Nephron (organoid): ENCODE results near the gene ALOX15.
"Not testable (repeated sequence)": the region's sequence is repeated elsewhere in the genome, so short reads cannot be mapped to it uniquely, and the experiment has no call there.

Source experiments
- H3K27ac Mint-ChIP-seq, 3 experiments: 2 replicates each; pipeline ENCODE4 v1.8.0; 2020; ENCODE audit warnings: mixed read lengths in 3 of 3, mild to moderate bottlenecking in 2 of 3, moderate library complexity in 1 of 3
- H3K27me3 Mint-ChIP-seq: 2 replicates; pipeline ENCODE4 v1.8.0; 2021; ENCODE audit warnings: low read depth, mild to moderate bottlenecking, moderate library complexity, mixed read lengths
- H3K36me3 Mint-ChIP-seq: 2 replicates; pipeline ENCODE4 v1.8.0; 2020; ENCODE audit warnings: low read depth, mixed read lengths
- H3K4me1 Mint-ChIP-seq: 2 replicates; pipeline ENCODE4 v1.8.0; 2020; ENCODE audit warnings: mixed read lengths
- H3K4me3 Mint-ChIP-seq, 3 experiments: 2 replicates each; pipeline ENCODE4 v1.8.0; 2020; ENCODE audit warnings: mild to moderate bottlenecking in 3 of 3, mixed read lengths in 3 of 3, moderate library complexity in 2 of 3
- H3K9me3 Mint-ChIP-seq: 2 replicates; pipeline ENCODE4 v1.8.0; 2020; ENCODE audit warnings: mixed read lengths
- TF ChIP-seq, protein P1 (sequence below), 3 experiments: fragments of 200-600 bp; sonication (generic); IDR thresholded peaks; one replicate each; pipeline ENCODE4 v1.5.0; 2021; ENCODE audit warnings: antibody characterized with exemption in 3 of 3; ENCODE audit not compliant: unreplicated experiment in 3 of 3

ALOX15 gene

DNA sequence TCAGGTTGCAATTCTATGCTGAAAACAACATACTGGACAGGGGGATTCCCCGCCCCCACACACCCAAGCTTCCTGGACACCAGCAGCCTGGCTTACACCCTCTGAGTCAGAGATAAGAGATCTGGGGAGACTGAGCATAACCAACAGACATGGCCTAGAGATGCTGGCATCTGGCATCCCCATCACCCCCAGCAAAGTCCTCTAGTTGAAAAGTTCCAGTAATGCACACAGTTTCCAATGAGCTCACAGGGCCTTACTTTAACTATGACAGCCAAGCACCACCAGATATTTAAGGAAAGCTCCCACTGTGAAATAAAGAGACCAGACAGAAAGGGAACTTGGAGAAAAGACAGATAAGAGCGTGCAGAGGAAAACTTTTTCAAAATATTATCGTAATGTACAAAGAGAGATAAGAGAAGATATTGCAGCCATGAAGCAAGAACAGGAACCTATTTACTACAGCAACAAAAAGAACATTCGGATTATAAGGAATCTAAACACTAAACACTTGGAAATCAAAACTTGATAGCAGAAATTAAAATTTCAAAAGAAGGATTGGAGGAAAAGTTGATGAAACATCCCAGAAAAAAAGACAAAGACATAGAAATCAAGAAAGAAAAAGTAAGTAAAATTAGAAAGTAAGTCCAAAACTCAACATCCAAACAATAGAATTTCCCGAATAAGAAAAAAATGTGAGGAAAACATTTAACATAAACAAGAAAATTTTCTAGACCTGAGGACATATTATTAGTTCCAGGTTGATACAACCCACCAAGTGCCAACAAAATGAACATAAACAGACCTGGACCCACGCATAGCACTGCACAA lies 17.2 kb upstream of the ALOX15 start:
- H3K4me1 Mint-ChIP-seq = no peaks in the 10 kb centered on the region
- H3K36me3 Mint-ChIP-seq = no peaks in the 10 kb centered on the region
- H3K27ac Mint-ChIP-seq = no peak overlapping the region
- H3K4me3 Mint-ChIP-seq = no peak overlapping the region
- H3K27me3 Mint-ChIP-seq = peaks cover 4% of the 10 kb centered on the region
- TF ChIP-seq, protein P1, sequence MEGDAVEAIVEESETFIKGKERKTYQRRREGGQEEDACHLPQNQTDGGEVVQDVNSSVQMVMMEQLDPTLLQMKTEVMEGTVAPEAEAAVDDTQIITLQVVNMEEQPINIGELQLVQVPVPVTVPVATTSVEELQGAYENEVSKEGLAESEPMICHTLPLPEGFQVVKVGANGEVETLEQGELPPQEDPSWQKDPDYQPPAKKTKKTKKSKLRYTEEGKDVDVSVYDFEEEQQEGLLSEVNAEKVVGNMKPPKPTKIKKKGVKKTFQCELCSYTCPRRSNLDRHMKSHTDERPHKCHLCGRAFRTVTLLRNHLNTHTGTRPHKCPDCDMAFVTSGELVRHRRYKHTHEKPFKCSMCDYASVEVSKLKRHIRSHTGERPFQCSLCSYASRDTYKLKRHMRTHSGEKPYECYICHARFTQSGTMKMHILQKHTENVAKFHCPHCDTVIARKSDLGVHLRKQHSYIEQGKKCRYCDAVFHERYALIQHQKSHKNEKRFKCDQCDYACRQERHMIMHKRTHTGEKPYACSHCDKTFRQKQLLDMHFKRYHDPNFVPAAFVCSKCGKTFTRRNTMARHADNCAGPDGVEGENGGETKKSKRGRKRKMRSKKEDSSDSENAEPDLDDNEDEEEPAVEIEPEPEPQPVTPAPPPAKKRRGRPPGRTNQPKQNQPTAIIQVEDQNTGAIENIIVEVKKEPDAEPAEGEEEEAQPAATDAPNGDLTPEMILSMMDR (IDR thresholded peaks at IDR 0.05; ENCODE audit: unreplicated experiment in 3 of 3) = no peak
- H3K9me3 Mint-ChIP-seq = no peaks in the 10 kb centered on the region

DNA sequence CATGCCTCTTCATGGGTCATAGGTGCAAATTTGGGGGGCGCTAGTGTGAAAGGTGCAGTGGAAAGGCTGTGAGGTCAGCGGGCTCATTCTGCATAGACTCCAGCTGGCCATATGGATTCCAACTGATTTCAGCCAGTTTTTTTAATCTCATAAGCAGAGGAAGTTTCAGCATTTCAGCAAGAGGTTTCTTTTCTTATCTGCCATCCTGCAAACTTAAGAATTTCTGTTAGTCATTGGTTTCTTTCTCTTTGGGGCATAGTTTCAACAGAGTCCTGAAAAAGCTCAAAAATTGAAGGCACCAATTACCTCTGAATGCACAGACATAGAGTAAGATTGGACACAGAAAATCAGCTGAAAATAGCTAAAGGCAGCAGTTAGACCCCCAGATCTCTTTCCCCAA lies 16.2 kb upstream of the ALOX15 start:
- H3K4me1 Mint-ChIP-seq = no peaks in the 10 kb centered on the region
- H3K9me3 Mint-ChIP-seq = no peaks in the 10 kb centered on the region
- no peak overlapping the region for H3K27ac Mint-ChIP-seq
- TF ChIP-seq, protein P1 (IDR thresholded peaks at IDR 0.05; ENCODE audit: unreplicated experiment in 3 of 3) = no peak
- H3K36me3 Mint-ChIP-seq = no peaks in the 10 kb centered on the region
- H3K4me3 Mint-ChIP-seq = no peak overlapping the region
- H3K27me3 Mint-ChIP-seq = peaks cover 4% of the 10 kb centered on the region

DNA sequence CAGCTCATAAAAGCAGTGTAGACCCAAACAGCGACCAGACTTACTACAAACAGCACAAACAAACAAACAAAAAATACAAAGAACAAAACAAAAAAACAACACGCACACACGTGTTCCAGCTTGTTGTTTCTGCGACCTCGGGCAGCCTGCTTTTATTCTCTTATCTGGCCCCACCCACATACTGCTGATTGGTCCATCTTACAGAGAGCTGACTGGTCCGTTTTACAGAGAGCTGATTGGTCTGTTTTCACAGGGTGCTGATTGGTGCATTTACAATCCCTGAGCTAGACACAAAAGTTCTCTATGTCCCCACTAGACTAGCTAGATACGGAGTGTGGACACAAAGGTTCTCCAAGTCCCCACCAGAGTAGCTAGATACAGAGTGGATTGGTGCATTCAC lies 14.5 kb upstream of the ALOX15 start:
- H3K27me3 Mint-ChIP-seq = not testable (repeated sequence)

DNA sequence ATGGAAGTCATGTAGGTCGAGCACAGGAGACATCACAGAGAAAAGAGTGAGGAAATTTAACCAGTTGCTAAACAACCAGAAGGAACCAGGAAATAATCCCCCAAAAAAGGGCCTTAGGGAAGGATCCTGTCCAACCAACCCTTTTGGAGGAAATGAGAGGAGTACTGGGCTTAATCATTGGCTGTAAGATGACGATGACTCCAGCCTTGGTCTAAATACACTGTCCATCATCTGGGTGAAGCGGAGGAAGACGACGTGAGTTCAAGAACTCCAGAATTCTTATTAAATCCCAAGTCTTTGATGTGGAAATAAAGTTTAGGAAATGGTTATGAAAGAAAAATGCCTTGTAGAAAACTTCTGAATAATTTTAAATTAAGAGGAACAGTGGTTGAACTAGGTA lies 11.5 kb upstream of the ALOX15 start:
- TF ChIP-seq, protein P1 (IDR thresholded peaks at IDR 0.05; ENCODE audit: unreplicated experiment in 3 of 3) = no peak
- no peak overlapping the region for H3K27ac Mint-ChIP-seq
- no peaks in the 10 kb centered on the region for H3K4me1 Mint-ChIP-seq
- no peaks in the 10 kb centered on the region for H3K9me3 Mint-ChIP-seq
- no peak overlapping the region for H3K4me3 Mint-ChIP-seq
- H3K36me3 Mint-ChIP-seq = no peaks in the 10 kb centered on the region
- peaks cover 10% of the 10 kb centered on the region for H3K27me3 Mint-ChIP-seq

More for the DNA sequence above, 14.5 kb upstream of the ALOX15 start:
- H3K36me3 Mint-ChIP-seq, H3K9me3 Mint-ChIP-seq, H3K27ac Mint-ChIP-seq, H3K4me1 Mint-ChIP-seq, H3K4me3 Mint-ChIP-seq: not testable (repeated sequence)

DNA sequence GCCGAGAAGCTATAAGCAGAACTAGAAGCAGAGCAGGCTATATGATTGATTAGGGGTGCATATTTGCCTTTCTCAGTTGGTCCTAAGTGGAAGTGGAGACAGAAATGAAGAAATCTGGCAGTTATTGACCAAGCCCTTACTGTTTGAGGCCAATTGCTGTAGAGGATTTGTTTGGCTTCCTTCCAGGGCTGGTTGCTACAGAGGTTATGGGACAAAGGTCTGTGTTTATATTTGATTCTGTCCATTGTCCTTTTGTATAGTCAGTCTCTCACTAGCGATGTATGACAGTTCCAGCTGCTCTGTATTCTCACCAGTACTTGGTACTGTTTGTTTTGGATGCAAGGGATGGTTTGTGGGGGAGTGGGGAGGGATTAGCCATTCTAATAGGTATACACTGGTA lies 7.3 kb upstream of the ALOX15 start:
- no peak overlapping the region for H3K4me3 Mint-ChIP-seq
- H3K4me1 Mint-ChIP-seq = peaks cover 4% of the 10 kb centered on the region
- no peaks in the 10 kb centered on the region for H3K36me3 Mint-ChIP-seq
- peaks cover 33% of the 10 kb centered on the region for H3K27me3 Mint-ChIP-seq
- H3K27ac Mint-ChIP-seq = no peak overlapping the region
- TF ChIP-seq, protein P1 (IDR thresholded peaks at IDR 0.05; ENCODE audit: unreplicated experiment in 3 of 3) = no peak
- H3K9me3 Mint-ChIP-seq = peaks cover 2% of the 10 kb centered on the region

DNA sequence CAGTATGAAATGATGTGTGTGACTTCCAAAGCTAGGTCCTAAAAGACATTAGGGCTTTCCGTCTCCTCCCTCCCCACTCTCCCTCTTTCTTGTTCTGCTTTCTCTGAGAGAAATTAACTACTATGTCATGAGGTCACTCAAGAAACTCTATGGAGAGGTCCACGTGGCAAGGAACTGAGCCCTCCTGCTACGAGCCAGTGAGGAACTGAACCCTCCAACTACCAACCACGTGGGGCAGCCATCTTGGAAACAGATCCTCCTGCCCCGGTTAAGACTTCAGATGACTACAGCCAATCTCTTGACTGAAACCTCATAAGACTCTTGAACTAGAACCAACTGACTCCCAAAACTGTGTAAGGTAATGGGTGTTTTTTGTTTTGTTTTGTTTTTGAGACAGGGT lies 4.2 kb upstream of the ALOX15 start:
- TF ChIP-seq, protein P1 (IDR thresholded peaks at IDR 0.05; ENCODE audit: unreplicated experiment in 3 of 3) = no peak
- H3K27ac Mint-ChIP-seq = no peak overlapping the region
- H3K4me3 Mint-ChIP-seq = no peak overlapping the region
- peaks cover 27% of the 10 kb centered on the region for H3K4me1 Mint-ChIP-seq
- H3K9me3 Mint-ChIP-seq = peaks cover 2% of the 10 kb centered on the region
- no peaks in the 10 kb centered on the region for H3K36me3 Mint-ChIP-seq
- peaks cover 60% of the 10 kb centered on the region for H3K27me3 Mint-ChIP-seq
